Cardiac muscle cell (in vitro differentiated cells and primary cell): ENCODE measurements around the gene MX2. TPM values are rescaled to one million over a fixed set of nuclear protein-coding genes. Genes with fewer than 3 reads are reported as not detected.
A peak's percentile ranks its signal among the peaks of the same experiment; 100 is the strongest.

ENCODE experiments used
- DNase-seq, 2 donors: peaks; one replicate each; pipeline versions ENCODE4 v3.0.0 to v3.0.0-alpha.2; 2010 to 2017; ENCODE audit warnings: low read depth in 1 of 2, low spot score in 1 of 2
- H3K27ac ChIP-seq: fragments of 200-600 bp; sonication (generic); 2 replicates; pipeline ENCODE4 v1.5.1; 2016
- H3K27me3 ChIP-seq: fragments of 200-600 bp; sonication (generic); 2 replicates; pipeline ENCODE4 v1.6.0; 2016; ENCODE audit warnings: control low read depth
- H3K36me3 ChIP-seq: fragments of 200-600 bp; sonication (generic); 2 replicates; pipeline ENCODE4 v1.5.1; 2016; ENCODE audit warnings: control low read depth
- H3K4me1 ChIP-seq: fragments of 200-600 bp; sonication (generic); 2 replicates; pipeline ENCODE4 v1.8.1; 2017; ENCODE audit warnings: low read depth, mild to moderate bottlenecking, mixed run types
- H3K4me3 ChIP-seq: fragments of 200-600 bp; sonication (generic); 2 replicates; pipeline ENCODE4 v1.5.1; 2016; ENCODE audit warnings: mild to moderate bottlenecking
- H3K9me3 ChIP-seq: fragments of 200-600 bp; sonication (generic); 2 replicates; pipeline ENCODE4 v1.5.1; 2017; ENCODE audit warnings: low read depth, mild to moderate bottlenecking, control low read depth
- CTCF ChIP-seq: IDR thresholded peaks from 2 replicates; pipeline ENCODE4 v1.5.1; 2012; ENCODE audit warnings: low read depth, mild to moderate bottlenecking, low read length
- polyA plus RNA-seq: library from polyadenylated mRNA; unstranded; fragments of >200 nt; fragmentation: Nextera tagmentation; extraction: Ambion mirVana; gene quantifications from 2 replicates; pipeline ENCODE4 v1.2.1, GENCODE V29; 2016
- total RNA-seq: library from RNA; depleted of rRNA; stranded (reverse); fragments of >200 nt; gene quantifications from 2 replicates; pipeline ENCODE4 v1.2.3, GENCODE V29; 2016

The MX2 gene
- total and polyA plus RNA-seq, 2 experiments from 2014 or later, result 0.28 to 2.3 TPM

DNA sequence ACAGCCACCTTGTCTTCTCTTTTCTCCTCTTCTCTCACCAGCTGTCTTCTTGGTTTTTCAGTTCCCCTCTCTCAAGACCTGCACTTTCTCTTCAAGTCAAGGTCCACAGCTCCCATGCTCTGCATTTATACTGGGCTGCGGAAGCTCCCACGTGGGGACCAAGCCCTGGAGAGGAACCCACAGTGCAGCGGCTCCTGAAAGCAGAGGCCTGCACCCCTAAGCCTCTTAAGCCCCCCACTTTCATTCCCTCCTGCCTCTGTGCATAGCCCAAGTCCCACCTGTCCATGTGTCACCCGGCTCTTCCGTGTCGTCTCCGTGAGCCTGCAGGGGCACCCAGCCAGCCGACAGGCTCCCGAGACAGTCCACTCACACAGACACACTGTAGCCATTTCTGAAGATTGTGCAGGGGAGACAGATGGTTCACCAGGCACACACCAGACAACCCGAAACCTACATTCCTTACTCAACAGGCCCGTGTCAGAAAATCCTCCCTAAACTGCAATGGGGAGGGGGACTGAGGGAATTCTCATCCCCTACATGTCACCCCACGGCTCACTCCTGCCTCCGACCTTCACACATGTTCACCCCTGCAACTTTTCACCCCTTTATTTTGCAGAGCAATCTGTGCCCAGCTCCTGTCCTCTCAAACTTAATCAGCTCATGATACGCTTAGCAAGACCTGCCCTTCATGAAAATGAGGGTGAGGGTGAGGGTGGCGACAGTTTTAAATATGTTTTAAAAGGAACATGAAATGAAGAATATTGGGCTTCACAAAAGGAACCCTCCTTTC is 6.3 kb downstream of the MX2 start:
- no peak overlapping the region for H3K27ac ChIP-seq

GRCh38 chr21:41368735-41369104 is 6.9 kb downstream of the MX2 start:
- Histone ChIP-seq H3K27me3 (peaks cover 14% of the 10 kb centered on the region), H3K4me3 (no peak overlapping the region), H3K9me3 (no peaks in the 10 kb centered on the region), H3K36me3 (no peaks in the 10 kb centered on the region), H3K27ac (no peak overlapping the region), H3K4me1 (no peaks in the 10 kb centered on the region)
- TF ChIP-seq CTCF, result no peak
- no peak for DNase-seq

More for the DNA sequence above, 6.3 kb downstream of the MX2 start:
- TF ChIP-seq CTCF, result no peak
- Histone ChIP-seq H3K9me3 (no peaks in the 10 kb centered on the region), H3K27me3 (peaks cover 14% of the 10 kb centered on the region), H3K36me3 (no peaks in the 10 kb centered on the region), H3K4me1 (no peaks in the 10 kb centered on the region), H3K4me3 (no peak overlapping the region)
- no peak for DNase-seq

DNA sequence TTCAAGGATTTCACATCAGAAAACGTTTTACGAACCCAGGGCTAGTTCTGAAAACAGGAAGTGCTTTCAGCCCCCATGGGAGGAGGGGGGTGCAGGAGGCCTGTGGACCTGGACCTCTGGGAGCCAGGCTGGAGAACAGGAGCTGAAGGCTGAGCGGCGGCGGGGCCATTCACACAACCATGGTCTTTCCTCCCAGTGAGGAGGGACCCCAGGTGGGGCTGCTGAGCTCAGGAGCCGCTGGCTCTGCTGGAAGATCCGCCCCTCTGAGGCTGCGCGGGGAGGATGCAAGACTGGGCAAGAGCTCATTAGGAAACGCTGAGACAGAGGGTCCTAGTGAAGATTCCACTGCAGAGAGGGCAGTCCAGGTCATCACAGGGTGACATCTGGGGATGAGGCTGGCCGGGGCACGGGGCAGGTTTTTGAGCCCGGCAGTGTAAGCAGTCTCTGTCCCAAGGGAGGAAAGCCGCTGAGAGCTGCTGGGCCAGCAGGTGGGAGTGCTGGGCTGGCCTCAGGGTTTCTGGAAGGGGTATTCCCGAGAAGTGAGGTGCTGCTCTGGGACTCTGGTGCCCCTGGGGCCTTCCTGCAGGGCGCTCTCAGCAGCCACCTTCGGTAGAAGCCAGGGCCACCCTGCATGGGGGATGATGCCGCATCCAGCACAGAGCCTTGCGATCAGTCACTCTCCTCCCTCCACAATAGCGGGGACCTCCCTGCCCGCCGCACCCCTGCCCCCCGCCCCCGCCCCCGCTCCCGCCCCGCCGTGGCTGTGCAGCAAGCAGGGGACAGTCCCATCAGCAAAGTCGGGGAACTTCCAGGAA is 7.5 kb downstream of the MX2 start:
- H3K27me3 ChIP-seq, result peaks cover 14% of the 10 kb centered on the region
- no peak overlapping the region for H3K27ac ChIP-seq
- TF ChIP-seq CTCF, result peak; percentile 27
- no peaks in the 10 kb centered on the region for H3K4me1 ChIP-seq
- peak overlapping the region; percentile 8 for H3K4me3 ChIP-seq
- peak; percentile 49 to 58 for DNase-seq
- H3K9me3 ChIP-seq, result no peaks in the 10 kb centered on the region
- H3K36me3 ChIP-seq, result no peaks in the 10 kb centered on the region

DNA sequence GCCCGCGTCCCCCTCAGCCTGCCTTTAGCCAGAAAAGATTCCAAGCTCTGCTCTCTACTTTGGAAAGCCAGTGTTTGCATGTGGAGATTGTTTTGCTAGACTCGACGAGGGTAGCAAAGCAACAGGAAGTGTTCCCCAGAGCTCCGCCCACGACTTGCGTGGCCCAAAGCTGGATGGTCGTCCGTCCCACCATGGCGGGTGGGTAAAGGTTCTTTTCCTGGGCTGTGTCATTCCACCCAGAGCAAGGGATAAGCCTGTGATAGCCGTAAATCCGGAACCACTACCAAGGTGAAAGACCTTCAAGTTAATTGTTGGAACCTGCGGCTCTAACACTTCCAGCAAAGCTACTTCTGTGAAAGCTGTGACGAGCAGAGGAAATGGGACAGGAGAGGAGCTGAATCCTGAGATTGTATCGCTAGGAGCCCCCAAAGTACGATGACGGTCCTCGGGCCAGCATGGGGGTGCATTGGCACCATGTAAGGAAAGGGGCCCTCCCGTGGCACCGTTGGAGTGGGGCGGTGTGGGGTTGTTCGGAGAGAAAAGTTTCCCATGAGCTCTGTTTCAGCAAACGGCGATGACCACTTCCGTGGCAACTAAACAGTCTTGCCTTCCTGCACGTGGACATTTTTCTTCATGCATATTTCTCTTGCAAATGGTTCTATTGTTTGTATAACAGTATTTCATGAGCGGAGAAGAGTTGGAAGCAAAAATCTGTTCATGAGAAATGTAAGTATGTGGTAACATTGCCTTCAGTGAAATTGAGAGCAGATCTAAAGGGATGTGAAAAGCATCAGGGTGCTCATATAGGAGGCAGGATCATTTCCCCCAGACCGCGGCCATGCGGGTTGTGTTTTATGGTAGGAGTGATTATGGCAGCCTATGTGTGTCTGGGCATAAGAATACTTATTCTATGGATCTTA is 8.4 kb downstream of the MX2 start:
- Histone ChIP-seq H3K27ac (no peak overlapping the region), H3K4me3 (peak overlapping the region; percentile 8), H3K36me3 (no peaks in the 10 kb centered on the region), H3K27me3 (peaks cover 14% of the 10 kb centered on the region), H3K4me1 (no peaks in the 10 kb centered on the region), H3K9me3 (no peaks in the 10 kb centered on the region)
- no peak for TF ChIP-seq CTCF
- DNase-seq, result no peak
